Activated CD4-positive, alpha-beta T cell treated with anti-CD3 and anti-CD28 coated beads, Interleukin-2, Interleukin-6, amounts not matched to agents 100 ng/mL and 50 ng/mL, durations not matched to agents 16 hours and 8 hours (primary cell): Measurements from ENCODE around the gene DYNLT2B.
A peak's percentile ranks its signal among the peaks of the same experiment; 100 is the strongest.
"Not testable (repeated sequence)": the region's sequence is repeated elsewhere in the genome, so short reads cannot be mapped to it uniquely, and the experiment has no call there.

Experiments
- DNase-seq: peaks from one replicate; pipeline ENCODE4 v3.0.0-alpha.2; 2020

The DYNLT2B gene

GRCh38 chr3:196323691-196324090 lies 5.7 kb upstream of the DYNLT2B start:
- DNase-seq: no peak

- DNase-seq: no peak
Observed at GRCh38 chr3:196323016-196323415, 5.0 kb upstream of the DYNLT2B start.

GRCh38 chr3:196321162-196321561 lies 3.1 kb upstream of the DYNLT2B start:
- no peak for DNase-seq

DNA sequence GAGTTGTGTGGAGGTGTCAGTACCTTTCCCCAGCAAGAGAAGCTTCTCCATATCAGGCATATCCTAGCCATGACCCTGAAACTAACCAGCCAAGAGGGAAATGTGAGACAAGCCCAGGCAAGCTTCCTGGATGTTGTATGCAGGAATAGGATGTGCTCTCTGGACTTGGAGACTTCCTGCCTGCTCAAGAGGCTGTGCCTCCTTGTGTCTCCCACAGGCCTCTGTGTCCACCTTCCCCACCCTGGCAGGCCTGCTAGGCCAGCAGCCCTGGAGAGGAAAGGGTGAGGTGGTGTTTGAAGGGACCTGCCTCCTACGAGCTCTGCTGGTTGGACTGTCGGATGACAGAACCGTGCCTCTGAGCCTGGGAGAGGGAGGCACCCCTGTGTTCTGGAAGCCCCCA lies 2.1 kb upstream of the DYNLT2B start:
- DNase-seq: no peak

- DNase-seq: not testable (repeated sequence)
Observed at GRCh38 chr3:196316799-196317686, 997 bp downstream of the DYNLT2B start.

GRCh38 chr3:196315821-196316220 lies 2.2 kb downstream of the DYNLT2B start:
- DNase-seq: no peak

GRCh38 chr3:196314597-196314996 lies 3.4 kb downstream of the DYNLT2B start:
- DNase-seq: no peak

- not testable (repeated sequence) for DNase-seq
Observed at GRCh38 chr3:196314086-196314485, 4.0 kb downstream of the DYNLT2B start.

- DNase-seq: not testable (repeated sequence)
Observed at GRCh38 chr3:196302960-196303359, 15.1 kb downstream of the DYNLT2B start.

GRCh38 chr3:196302551-196302950 lies 15.5 kb downstream of the DYNLT2B start:
- DNase-seq: not testable (repeated sequence)

DNA sequence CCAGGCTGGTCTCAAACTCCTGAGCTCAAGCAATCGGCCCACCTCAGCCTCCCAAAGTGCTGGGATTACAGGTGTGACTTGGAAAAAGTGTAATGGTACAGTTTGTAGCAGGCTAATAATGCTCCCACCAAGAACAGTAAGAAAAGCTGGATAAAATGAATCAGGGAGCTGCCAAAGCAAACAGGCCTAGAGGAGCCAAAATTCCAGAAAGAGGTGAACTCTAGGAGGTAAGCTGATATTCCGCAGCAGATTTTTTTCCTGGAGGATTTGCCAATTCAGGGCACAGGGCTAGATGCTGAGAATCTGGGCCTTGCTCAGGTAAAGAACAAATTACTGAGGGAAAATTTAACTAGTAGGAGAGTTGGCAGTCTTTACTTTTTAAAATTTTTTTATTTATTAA lies 19.5 kb downstream of the DYNLT2B start:
- no peak for DNase-seq

GRCh38 chr3:196292286-196292923 lies 25.6 kb downstream of the DYNLT2B start:
- no peak for DNase-seq

- no peak for DNase-seq
Observed at GRCh38 chr3:196288141-196288460, 29.9 kb downstream of the DYNLT2B start.

GRCh38 chr3:196287440-196288140 lies 30.4 kb downstream of the DYNLT2B start, which contains the start of gene PCYT1A:
PCYT1A (minus strand) TSS chr3:196287726; CDS start chr3:196270531, 17,195 bp downstream.
- DNase-seq: peak; percentile 92

DNA sequence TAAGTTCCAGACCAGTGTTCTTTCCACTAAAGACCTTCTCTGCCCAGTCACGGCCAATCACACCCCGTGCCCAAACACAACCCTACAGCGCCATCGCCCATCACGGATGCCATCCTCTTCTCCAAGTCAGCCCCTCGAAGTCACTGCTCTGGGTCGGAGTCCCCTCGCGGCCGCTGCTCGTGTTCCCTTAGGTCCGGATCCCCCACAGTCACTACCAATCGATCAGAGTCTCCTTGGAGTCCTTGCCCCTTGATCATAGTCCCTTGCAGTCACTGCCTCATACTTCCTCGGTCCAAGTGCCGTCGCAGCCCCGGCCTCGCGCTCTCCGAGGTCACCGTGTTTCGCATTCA lies 31.0 kb downstream of the DYNLT2B start:
- DNase-seq: peak; percentile 50

- DNase-seq: no peak
Observed at GRCh38 chr3:196284396-196284795, 33.6 kb downstream of the DYNLT2B start.

GRCh38 chr3:196281962-196282361 lies 36.1 kb downstream of the DYNLT2B start:
- DNase-seq: no peak

- peak; percentile 74 for DNase-seq
Observed at GRCh38 chr3:196280689-196281440, 37.2 kb downstream of the DYNLT2B start.

- no peak for DNase-seq
Observed at GRCh38 chr3:196275126-196275525, 42.9 kb downstream of the DYNLT2B start.

DNA sequence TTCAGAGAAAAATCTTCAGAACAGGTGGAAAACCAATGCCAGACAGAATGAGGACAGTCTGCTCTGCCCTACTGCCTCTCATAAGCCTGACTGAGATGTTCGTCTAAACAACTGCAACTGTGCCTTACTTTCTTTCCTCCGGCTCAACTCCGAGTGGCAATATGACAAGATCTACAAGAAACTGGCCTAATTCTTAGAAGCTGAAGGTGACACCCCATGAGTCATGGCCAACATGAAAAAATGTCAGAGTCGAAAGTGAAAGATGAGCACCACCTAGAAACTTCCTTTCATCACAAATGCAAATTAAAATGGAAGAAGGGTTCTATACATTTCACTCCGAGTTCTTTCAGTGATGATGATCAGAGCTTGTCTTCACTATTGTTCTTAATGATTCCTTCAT lies 43.5 kb downstream of the DYNLT2B start:
- DNase-seq: peak; percentile 93

GRCh38 chr3:196273655-196274054 lies 44.4 kb downstream of the DYNLT2B start:
- DNase-seq: peak; percentile 55

- DNase-seq: no peak
Observed at GRCh38 chr3:196272826-196273225, 45.2 kb downstream of the DYNLT2B start.

GRCh38 chr3:196270499-196270898 lies 47.5 kb downstream of the DYNLT2B start:
- no peak for DNase-seq
